IMR-90 (cell line): ENCODE results near the gene NEURL1. TPM values are rescaled to one million over a fixed set of nuclear protein-coding genes. Genes with fewer than 3 reads are reported as not detected.

Experiments
- ATAC-seq: fragments of 200-7000 bp; cut with Tn5 transposase; 2 replicates; pipeline ENCODE4 v1.9.1; 2020; ENCODE audit warnings: low read depth, mild to moderate bottlenecking, moderate library complexity
- BruUV-seq: library from RNA; stranded (reverse); fragments of 400-500 nt; replicated peaks from 2 replicates; lab custom pipeline; 2021; lab: Mats Ljungman, UMichigan
- CTCF ChIA-PET: fragments of 300-600 bp; formaldehyde crosslinking; extraction: SDS; loops from one replicate; lab custom pipeline; 2021; ENCODE audit warnings: antibody characterized with exemption; lab: Yijun Ruan, JAX
- POLR2A ChIA-PET: fragments of 300-600 bp; sonication (Branson Sonifier 250); formaldehyde crosslinking; loops from one replicate; lab custom pipeline; 2022; ENCODE audit warnings: antibody characterized with exemption; ENCODE audit not compliant: unreplicated experiment; lab: Charles Lee
- DNase-seq: peaks from one replicate; pipeline ENCODE4 v3.0.0; 2013
- H2AFZ ChIP-seq: replicated peaks from 2 replicates; pipeline ENCODE3; 2013; ENCODE audit warnings: low read length, mild to moderate bottlenecking; ENCODE audit not compliant: poor library complexity
- H2AK5ac ChIP-seq: 2 replicates; pipeline ENCODE4 v1.6.1; 2013; ENCODE audit warnings: low read depth, low read length, inconsistent platforms
- H2AK9ac ChIP-seq: replicated peaks from 2 replicates; pipeline ENCODE3; 2013; ENCODE audit warnings: mild to moderate bottlenecking, low read depth, low read length, moderate library complexity; ENCODE audit not compliant: poor library complexity
- H2BK120ac ChIP-seq: 2 replicates; pipeline ENCODE4 v1.6.1; 2013; ENCODE audit warnings: low read depth, low read length, inconsistent platforms
- H2BK15ac ChIP-seq: 3 replicates; pipeline ENCODE4 v1.6.1; 2013; ENCODE audit warnings: low read depth, low read length, inconsistent platforms
- H2BK20ac ChIP-seq: 2 replicates; pipeline ENCODE4 v1.6.1; 2013; ENCODE audit warnings: low read depth, mild to moderate bottlenecking, inconsistent platforms, low read length, moderate library complexity
- H2BK5ac ChIP-seq: 2 replicates; pipeline ENCODE4 v1.6.1; 2013; ENCODE audit warnings: mild to moderate bottlenecking, low read depth, low read length, inconsistent platforms; ENCODE audit not compliant: poor library complexity, severe bottlenecking
- H3K14ac ChIP-seq: replicated peaks from 2 replicates; pipeline ENCODE4 v1.6.1; 2013; ENCODE audit warnings: low read depth, low read length, inconsistent platforms
- H3K18ac ChIP-seq: 2 replicates; pipeline ENCODE4 v1.6.1; 2013; ENCODE audit warnings: low read depth, low read length, control low read depth
- H3K23ac ChIP-seq: 2 replicates; pipeline ENCODE4 v1.6.1; 2013; ENCODE audit warnings: low read depth, low read length, inconsistent platforms
- H3K27ac ChIP-seq: 2 replicates; pipeline ENCODE4 v1.5.1; 2013; ENCODE audit warnings: mild to moderate bottlenecking, control low read depth, low read length; ENCODE audit not compliant: insufficient read depth
- H3K27me3 ChIP-seq: 2 replicates; pipeline ENCODE4 v1.6.1; 2013; ENCODE audit warnings: low read length; ENCODE audit not compliant: control insufficient read depth, insufficient read depth
- H3K36me3 ChIP-seq: 2 replicates; pipeline ENCODE4 v1.6.1; 2013; ENCODE audit warnings: low read length, mixed read lengths; ENCODE audit not compliant: control insufficient read depth, insufficient read depth
- H3K4ac ChIP-seq: 2 replicates; pipeline ENCODE4 v1.6.1; 2013; ENCODE audit warnings: low read depth, low read length, inconsistent platforms
- H3K4me1 ChIP-seq: 2 replicates; pipeline ENCODE4 v1.6.1; 2013; ENCODE audit warnings: low read length, mixed read lengths; ENCODE audit not compliant: control insufficient read depth, insufficient read depth
- H3K4me2 ChIP-seq: 2 replicates; pipeline ENCODE4 v1.6.1; 2013; ENCODE audit warnings: low read depth, mild to moderate bottlenecking, control low read depth, low read length, moderate library complexity
- H3K4me3 ChIP-seq: 2 replicates; pipeline ENCODE4 v1.5.1; 2013; ENCODE audit warnings: low read depth, mild to moderate bottlenecking, control low read depth, low read length, moderate library complexity; ENCODE audit not compliant: insufficient read depth
- H3K56ac ChIP-seq: 2 replicates; pipeline ENCODE4 v1.6.1; 2013; ENCODE audit warnings: low read length, inconsistent platforms; ENCODE audit not compliant: insufficient read depth; ENCODE audit errors: extremely low read depth
- H3K79me1 ChIP-seq, 2 experiments: 2 replicates each; pipeline ENCODE4 v1.6.1; 2013; ENCODE audit warnings: low read length in 2 of 2, inconsistent platforms in 1 of 2, low read depth in 1 of 2
- H3K9ac ChIP-seq: 2 replicates; pipeline ENCODE4 v1.6.1; 2013; ENCODE audit warnings: low read depth, low read length, control low read depth
- H3K9me1 ChIP-seq: 2 replicates; pipeline ENCODE4 v1.6.1; 2013; ENCODE audit warnings: low read length, inconsistent platforms; ENCODE audit not compliant: insufficient read depth
- H3K9me3 ChIP-seq: 2 replicates; pipeline ENCODE4 v1.6.1; 2013; ENCODE audit warnings: low read length; ENCODE audit not compliant: control insufficient read depth, insufficient read depth
- H4K20me1 ChIP-seq: 2 replicates; pipeline ENCODE4 v1.6.1; 2013; ENCODE audit warnings: low read length, inconsistent platforms; ENCODE audit not compliant: insufficient read depth
- H4K5ac ChIP-seq: 2 replicates; pipeline ENCODE4 v1.6.1; 2013; ENCODE audit warnings: mild to moderate bottlenecking, low read depth, low read length, control low read depth
- H4K8ac ChIP-seq, 2 experiments: 2 replicates each; pipeline ENCODE4 v1.6.1; 2013; ENCODE audit warnings: low read depth in 2 of 2, low read length in 2 of 2, control low read depth in 1 of 2, inconsistent platforms in 1 of 2
- H4K91ac ChIP-seq: 2 replicates; pipeline ENCODE4 v1.6.1; 2013; ENCODE audit warnings: low read depth, low read length, inconsistent platforms; ENCODE audit not compliant: insufficient read depth
- BHLHE40 ChIP-seq: fragments of 150-350 bp; IDR thresholded peaks from 2 replicates; pipeline ENCODE4 v1.6.1; 2016; ENCODE audit warnings: mild to moderate bottlenecking, low read depth, low read length
- CEBPB ChIP-seq: IDR thresholded peaks from 2 replicates; pipeline ENCODE4 v1.6.1; 2012; ENCODE audit warnings: low read depth, low read length, improper control_type of control experiment
- CTCF ChIP-seq: conservative IDR thresholded peaks from 2 replicates; pipeline ENCODE4 v1.5.1; 2012; ENCODE audit warnings: mild to moderate bottlenecking, low read depth, low read length, improper control_type of control experiment
- FOS ChIP-seq: fragments of 150-350 bp; IDR thresholded peaks from 2 replicates; pipeline ENCODE4 v1.6.1; 2016; ENCODE audit warnings: low read depth, low read length
- MAZ ChIP-seq: IDR thresholded peaks from 2 replicates; pipeline ENCODE4 v1.6.1; 2012; ENCODE audit warnings: low read depth, mild to moderate bottlenecking, low read length, improper control_type of control experiment, moderate library complexity, borderline replicate concordance
- MXI1 ChIP-seq: IDR thresholded peaks from 2 replicates; pipeline ENCODE4 v1.6.1; 2012; ENCODE audit warnings: low read depth, mild to moderate bottlenecking, low read length, moderate library complexity, borderline replicate concordance
- POLR2A ChIP-seq: IDR thresholded peaks from 2 replicates; pipeline ENCODE4 v1.6.1; 2012; ENCODE audit warnings: mild to moderate bottlenecking, low read depth, low read length
- RAD21 ChIP-seq: IDR thresholded peaks from 2 replicates; pipeline ENCODE4 v1.6.1; 2012; ENCODE audit warnings: low read length, improper control_type of control experiment
- RCOR1 ChIP-seq: IDR thresholded peaks from 2 replicates; pipeline ENCODE4 v1.6.1; 2012; ENCODE audit warnings: mild to moderate bottlenecking, low read length, improper control_type of control experiment; ENCODE audit not compliant: insufficient replicate concordance
- WGBS, 2 experiments: methylation state at CpG; one replicate each; pipeline versions ENCODE4 v1.1.5 to v1.1.7; 2013; ENCODE audit warnings: missing lambda C conversion rate in 2 of 2; ENCODE audit not compliant: insufficient read length in 1 of 2; ENCODE audit errors: extremely low coverage in 2 of 2; 5-methylcytosine and 5-hydroxymethylcytosine counted together
- dilution Hi-C: fragments of 300-500 bp; cut with HindIII; formaldehyde crosslinking; loops from one replicate; pipeline ENCODE4 v1.14.3; 2018; ENCODE audit warnings: low sequenced_read_pairs; ENCODE audit not compliant: unreplicated experiment
- in situ Hi-C: fragments of 300-500 bp; cut with MboI; formaldehyde crosslinking; loops from 3 replicates; pipeline ENCODE4 v1.14.3; 2019; ENCODE audit warnings: low sequenced_read_pairs, inconsistent platforms, mixed read lengths
- intact Hi-C: fragments of 100-400 bp; cut with micrococcal nuclease; formaldehyde crosslinking; loops from 2 replicates; pipeline ENCODE4 v1.10.0; 2022
- polyA plus RNA-seq, 3 experiments: library from polyadenylated mRNA; depleted of rRNA; stranded (reverse); fragments of >200 nt; gene quantifications; 2 replicates each; pipeline ENCODE4 v1.2.3, GENCODE V29; 2012; ENCODE audit warnings: low replicate concordance in 1 of 3
- total RNA-seq: library from RNA; depleted of rRNA; stranded (reverse); fragments of >200 nt; gene quantifications from 2 replicates; pipeline ENCODE4 v1.2.3, GENCODE V29; 2012
- TF ChIP-seq, protein P1 (sequence below): fragments of 150-350 bp; IDR thresholded peaks from 2 replicates; pipeline ENCODE4 v1.6.1; 2016; ENCODE audit warnings: low read depth, mild to moderate bottlenecking, low read length, moderate library complexity, borderline replicate concordance

NEURL1 gene
- total and polyA plus RNA-seq, 2 of the 4 experiments (the other 2 are of a cell fraction) = 0.36 to 0.82 TPM

DNA sequence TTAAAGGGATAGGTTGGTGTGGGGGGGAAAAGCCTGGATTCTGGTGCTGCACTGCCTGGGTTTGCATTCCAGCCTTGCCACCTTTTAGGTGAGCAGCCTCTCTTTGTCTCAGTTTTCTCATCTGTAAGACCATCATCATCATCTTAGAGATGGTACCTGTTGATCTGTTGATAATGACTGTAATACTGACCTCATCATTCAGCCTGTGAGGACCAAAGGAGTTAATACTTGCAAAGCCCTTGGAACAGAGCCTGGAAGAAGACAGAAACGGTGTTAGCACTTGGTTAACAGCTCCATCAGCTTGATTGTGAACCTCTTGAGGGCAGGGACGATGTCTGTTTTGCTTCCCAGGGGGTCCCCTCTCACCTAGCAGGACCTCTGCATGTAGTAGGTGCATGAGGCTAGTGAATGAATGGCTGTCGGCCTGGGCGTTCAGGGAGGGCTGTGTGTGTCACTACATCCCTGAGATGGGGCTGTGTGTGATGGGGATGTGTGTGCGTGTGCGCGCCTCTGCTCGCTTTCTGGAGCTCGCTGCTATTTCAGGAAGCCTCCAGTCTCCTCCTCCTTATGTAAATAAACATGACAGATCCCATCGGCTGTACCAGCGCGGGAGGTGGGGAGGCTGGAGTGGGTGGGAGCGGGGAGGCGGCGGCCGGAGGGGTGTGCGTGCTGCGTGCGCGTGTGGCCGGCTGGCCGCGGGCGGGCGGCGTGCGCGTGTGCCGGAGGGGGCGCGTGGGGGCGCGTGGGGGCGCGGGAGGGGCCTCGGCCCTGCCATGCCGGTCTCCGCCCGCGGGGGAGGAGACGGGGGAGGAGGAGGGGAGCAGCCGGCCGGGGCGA, 61.2 kb downstream of the NEURL1 start:
- H4K20me1 ChIP-seq = peaks cover 5% of the 10 kb centered on the region
- dilution Hi-C loops = no loop called here

More for the DNA sequence above, 61.2 kb downstream of the NEURL1 start:
- in situ Hi-C loops = no loop called here
- Histone ChIP-seq H2BK5ac (no peak overlapping the region), H2AK5ac (peak overlapping the region; percentile 57), H3K4me3 (peak overlapping the region; percentile 9; the same call in 1 of the 2 replicates), H3K4ac (no peak overlapping the region), H4K5ac (no peak overlapping the region), H3K4me1 (peaks cover 7% of the 10 kb centered on the region), H3K4me2 (peak overlapping the region; percentile 56; the same call in 1 of the 2 replicates), H2BK15ac (no peak overlapping the region), H4K91ac (no peak overlapping the region), H3K9ac (no peak overlapping the region), H4K8ac (no peak overlapping the region), H3K23ac (peak overlapping the region; percentile 50; the same call in 1 of the 2 replicates), H3K18ac (no peak overlapping the region), H3K79me1 (no peaks in the 10 kb centered on the region), H3K9me3 (no peaks in the 10 kb centered on the region), H3K27ac (no peak overlapping the region), H3K14ac (0 out of 2 replicates have a peak overlapping the region, but pooled peaks have one; percentile 25), H3K36me3 (no peaks in the 10 kb centered on the region), H3K56ac (no peak overlapping the region), H2BK20ac (peak overlapping the region; percentile 9), H2BK120ac (peak overlapping the region; percentile 32; the same call in 1 of the 2 replicates), H3K9me1 (peaks cover 14% of the 10 kb centered on the region), H2AK9ac (peak overlapping the region; percentile 83), H3K27me3 (peaks cover 62% of the 10 kb centered on the region), H2AFZ (peak overlapping the region; percentile 84)
- ChIA-PET CTCF (interaction anchor here (0.6 kb wide), 1 partner anchor 12 kb away, joined by 3 read pairs; no protein-coding TSS in a partner anchor), POLR2A (no interaction called here)
- 0% methylated on average over 1 of the region's 44 CpGs; no CpG with 5 or more reads in 1 of the 2 experiments for WGBS, 2 experiments
- TF ChIP-seq RAD21 (no peak), CTCF (no peak), CEBPB (no peak), RCOR1 (no peak), POLR2A (no peak), MXI1 (peak; percentile 73; the same call in 1 of the 2 replicates), MAZ (peak; percentile 80; the same call in 1 of the 2 replicates), FOS (no peak), BHLHE40 (peak; percentile 49; the same call in 1 of the 2 replicates)
- TF ChIP-seq, protein P1, sequence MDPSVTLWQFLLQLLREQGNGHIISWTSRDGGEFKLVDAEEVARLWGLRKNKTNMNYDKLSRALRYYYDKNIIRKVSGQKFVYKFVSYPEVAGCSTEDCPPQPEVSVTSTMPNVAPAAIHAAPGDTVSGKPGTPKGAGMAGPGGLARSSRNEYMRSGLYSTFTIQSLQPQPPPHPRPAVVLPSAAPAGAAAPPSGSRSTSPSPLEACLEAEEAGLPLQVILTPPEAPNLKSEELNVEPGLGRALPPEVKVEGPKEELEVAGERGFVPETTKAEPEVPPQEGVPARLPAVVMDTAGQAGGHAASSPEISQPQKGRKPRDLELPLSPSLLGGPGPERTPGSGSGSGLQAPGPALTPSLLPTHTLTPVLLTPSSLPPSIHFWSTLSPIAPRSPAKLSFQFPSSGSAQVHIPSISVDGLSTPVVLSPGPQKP = no peak
- no TSS peak for BruUV-seq
- ATAC-seq = peak; percentile 93
- DNase-seq = peak; percentile 80
- intact Hi-C loops = no loop called here
